SK-N-DZ (cell line): ENCODE results near the gene AGK. TPM values are rescaled to one million over a fixed set of nuclear protein-coding genes. Genes with fewer than 3 reads are reported as not detected.

Experiments
- DNase-seq: peaks from one replicate; pipeline ENCODE4 v3.0.0-alpha.2; 2015; ENCODE audit warnings: low spot score
- polyA plus RNA-seq, 2 experiments: library from polyadenylated mRNA; depleted of rRNA; stranded (reverse); fragments of >200 nt; gene quantifications; 2 replicates each; pipeline ENCODE4 v1.2.3, GENCODE V29; 2014

AGK gene, protein sequence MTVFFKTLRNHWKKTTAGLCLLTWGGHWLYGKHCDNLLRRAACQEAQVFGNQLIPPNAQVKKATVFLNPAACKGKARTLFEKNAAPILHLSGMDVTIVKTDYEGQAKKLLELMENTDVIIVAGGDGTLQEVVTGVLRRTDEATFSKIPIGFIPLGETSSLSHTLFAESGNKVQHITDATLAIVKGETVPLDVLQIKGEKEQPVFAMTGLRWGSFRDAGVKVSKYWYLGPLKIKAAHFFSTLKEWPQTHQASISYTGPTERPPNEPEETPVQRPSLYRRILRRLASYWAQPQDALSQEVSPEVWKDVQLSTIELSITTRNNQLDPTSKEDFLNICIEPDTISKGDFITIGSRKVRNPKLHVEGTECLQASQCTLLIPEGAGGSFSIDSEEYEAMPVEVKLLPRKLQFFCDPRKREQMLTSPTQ
- polyA plus RNA-seq (2014; cell fraction: cytosol; rRNA removed), result 44.6 and 49.8 TPM in 2 replicates
- 48.2 and 61.3 TPM in 2 replicates for polyA plus RNA-seq (2014; cell fraction: nucleus; rRNA removed)

DNA sequence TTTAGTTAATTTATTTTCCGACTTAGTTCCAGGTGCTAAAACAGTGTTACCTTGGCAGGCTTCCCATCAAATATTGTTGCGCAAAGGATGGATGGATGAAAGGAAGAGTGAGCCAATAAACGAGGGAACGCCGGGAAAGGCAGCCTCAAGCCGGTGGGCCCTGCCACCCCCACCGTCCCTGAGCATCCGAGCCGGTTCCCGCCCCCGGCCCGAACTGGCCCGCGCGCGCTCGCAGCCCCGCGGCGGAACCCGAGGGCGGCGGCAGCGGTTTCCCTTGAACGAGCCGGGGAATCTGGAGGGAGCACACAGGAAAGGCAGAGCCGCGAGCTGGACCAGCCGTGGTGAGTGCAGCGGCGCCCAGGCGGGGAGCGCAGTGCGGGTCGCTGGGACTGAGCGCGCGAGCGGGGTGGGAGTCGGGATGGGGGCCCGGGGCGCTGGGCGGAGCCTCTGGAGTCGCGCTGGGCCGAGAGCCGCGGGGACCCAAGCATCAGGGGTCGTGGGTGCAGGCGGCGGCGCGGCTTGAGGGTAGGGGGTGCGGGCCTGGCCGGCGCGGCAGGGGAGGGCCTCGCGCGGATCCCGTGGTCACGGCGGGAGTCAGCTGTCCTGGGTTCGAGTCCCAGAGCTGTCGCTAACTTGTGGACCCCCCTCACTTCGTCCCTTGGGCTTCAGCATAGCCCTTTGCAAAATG is at the start of gene AGK:
TSS of gene AGK (plus strand) at position 317 of the 688 bp plus-strand sequence. CDS start 4,057 bp downstream, outside the sequence.
- DNase-seq, result peak; percentile 90

DNA sequence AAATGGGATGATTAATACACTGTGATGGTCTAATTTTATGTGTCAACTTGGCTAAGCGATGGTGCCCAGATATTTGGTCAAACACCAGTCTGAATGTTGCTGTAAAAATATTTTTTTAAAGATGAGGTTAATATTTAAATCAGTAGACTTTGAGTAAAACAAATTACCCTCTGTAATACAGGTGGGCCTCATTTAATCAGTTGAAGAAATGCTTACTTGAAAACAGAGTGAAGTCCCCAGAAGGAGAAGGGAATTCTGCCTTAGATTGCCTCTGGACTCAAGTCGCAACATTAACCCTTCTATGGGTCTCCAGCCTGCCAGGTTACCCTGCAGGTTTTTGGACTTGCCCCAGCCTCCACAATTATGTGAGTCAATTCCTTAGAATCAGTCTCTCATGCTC is 49.8 kb upstream of the AGK start:
- DNase-seq, result no peak

DNA sequence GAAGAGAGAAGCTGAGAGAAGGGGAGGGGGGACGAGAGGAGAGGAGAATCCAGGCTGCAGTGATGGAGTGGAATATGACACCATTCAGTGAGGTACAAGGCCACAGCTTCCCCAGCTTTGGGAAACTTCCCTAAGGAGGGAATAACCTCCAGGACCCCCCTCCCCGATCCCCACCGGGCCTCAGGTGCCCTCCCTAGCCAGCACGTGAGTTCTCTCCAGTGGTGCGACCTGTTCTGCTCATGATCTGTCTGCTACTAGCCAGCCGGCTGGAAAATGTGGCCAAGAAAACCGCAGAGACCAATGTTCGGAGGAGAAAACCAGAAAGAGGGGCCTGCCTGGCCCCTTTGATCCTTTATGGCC is 39.9 kb upstream of the AGK start:
- no peak for DNase-seq

DNA sequence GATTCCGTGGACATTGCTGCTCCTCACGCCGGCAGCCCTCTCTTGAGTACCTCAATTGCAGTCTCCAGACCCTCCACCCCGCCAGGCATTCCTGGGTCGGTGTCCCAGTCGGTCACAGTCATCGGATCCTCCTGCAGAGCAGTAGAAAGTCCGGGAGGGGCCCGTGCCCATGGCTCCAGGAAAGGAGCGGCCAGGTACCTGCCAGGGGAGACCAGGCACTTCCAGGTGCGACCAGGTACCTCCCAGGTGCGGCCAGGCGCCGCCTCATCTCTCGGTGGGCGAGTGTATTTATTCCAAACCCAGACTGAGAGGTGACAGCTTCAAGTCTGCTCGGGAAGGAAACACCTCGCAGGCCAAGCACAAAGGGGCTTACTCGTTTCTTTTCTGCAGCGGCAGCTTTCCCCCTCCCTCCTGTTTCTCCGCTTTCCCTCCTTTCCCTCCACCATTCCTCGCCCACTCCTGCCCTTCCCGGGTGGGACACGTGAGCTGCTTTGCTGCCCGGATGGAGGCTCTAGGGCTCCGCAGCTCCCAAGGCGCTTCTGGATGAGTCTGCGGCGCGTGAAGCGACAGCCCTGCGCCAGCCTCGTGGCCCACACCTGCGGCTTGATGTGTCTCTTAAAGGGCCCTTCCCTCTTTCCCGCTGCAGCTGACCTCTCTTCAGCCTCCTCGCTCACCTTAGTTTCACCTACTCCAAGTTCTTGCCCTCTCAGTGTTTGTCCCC is 39.4 kb upstream of the AGK start:
- peak; percentile 29 for DNase-seq

DNA sequence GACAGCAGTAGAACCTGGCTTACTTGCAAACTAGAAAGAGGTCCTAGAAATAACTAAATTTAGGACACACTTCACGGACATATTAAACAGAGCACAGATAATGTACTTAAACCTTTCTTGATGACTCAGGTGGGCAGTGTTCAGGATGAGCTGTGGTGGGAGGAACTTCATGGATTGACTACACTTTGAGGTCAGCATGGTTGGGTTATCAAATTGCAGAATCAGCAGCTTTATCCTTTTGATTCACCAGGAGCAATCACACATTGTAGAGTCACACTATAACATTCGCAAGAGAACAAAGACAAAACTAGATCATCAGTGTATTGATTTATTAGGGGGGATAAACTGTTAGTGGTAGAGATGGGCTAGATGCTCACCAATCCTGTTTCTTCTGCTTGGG is 38.6 kb upstream of the AGK start:
- no peak for DNase-seq

DNA sequence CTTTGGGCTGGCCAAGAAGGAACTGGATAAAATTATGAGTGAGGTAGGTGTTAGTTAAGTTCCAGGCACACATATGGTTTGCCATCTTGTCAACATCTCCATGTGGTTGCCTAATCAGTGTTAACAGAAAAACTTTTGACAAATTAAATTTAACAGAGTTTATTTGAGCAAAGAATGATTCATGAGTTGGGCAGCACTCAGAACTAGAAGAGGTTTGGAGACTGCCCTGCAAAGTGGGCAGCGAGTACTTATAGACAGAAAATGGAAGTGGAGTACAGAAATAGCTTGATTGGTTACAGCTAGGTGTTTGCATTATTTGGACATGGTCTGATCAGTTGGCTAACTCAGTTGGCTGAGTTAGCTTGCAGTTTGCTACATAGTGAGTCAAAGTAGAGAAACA is 37.5 kb upstream of the AGK start:
- no peak for DNase-seq

DNA sequence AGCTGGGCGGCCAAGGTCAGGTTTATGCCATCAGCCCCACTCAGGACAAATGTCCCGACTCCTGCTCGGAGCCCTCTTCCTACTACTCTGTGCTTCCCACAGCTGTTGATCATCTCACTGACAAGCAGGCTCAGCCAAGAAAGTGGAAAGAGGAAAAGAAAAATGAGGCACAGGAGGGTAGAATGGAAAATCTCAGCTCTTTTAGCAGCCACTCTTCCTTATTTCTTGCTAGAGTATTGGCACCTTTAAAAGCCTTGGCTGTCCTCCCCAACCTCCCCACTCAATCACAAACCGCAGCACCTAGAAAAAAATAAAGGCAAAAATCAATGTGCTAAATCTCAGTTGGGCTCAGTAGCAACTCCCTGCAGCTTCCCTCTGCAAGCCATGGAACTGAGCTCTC is 35.3 kb upstream of the AGK start:
- DNase-seq, result no peak

DNA sequence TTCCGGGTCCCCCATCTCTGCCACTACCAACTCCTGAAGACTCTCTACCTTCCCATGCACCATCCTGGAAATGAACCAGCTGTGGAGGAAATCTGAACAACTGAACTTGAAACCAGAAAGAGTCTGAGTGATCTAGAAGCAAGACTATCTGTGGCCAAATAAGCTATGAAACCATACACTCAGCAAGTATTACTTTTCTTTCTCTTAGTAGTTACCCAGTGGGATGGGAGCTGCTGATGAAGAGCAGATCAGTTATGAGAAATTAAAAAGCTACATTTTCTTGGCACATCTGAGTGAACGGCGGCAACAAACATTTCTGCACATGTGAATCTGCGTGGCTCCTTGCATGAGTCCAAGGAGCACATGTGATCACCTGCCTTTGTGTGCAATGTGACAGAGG is 31.6 kb upstream of the AGK start:
- DNase-seq, result no peak

DNA sequence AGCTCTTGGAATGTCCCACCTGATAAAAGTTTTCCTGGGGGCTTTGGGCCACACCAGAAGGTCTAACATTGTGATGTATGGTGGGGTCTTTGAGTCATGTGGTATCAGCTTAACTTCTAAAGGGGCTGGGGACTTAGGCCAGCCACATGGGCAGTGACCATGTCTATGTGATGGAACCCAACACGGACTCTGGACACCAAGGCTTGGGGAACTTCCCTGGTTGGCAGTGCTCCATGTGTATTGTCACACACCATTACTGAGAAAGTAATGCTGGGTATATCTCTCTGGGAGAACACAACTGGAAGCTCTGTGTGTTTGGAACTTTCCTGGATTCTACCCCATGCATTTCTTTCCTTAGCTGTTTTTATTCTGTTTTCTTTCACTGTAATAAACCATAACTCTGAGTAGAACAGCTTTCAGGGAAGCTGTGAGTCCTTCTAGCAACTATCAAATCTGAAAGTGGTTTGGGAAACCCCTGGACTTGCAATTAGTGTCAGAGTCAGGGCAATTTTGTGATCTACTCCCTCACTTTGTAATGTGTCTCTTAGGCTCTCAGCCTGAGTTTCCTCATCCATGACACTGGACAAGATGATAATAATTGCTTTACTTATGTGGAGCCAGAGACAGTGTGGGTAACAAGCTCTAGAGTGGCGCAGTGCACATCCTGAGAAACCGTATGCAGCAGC is 28.4 kb upstream of the AGK start:
- no peak for DNase-seq

DNA sequence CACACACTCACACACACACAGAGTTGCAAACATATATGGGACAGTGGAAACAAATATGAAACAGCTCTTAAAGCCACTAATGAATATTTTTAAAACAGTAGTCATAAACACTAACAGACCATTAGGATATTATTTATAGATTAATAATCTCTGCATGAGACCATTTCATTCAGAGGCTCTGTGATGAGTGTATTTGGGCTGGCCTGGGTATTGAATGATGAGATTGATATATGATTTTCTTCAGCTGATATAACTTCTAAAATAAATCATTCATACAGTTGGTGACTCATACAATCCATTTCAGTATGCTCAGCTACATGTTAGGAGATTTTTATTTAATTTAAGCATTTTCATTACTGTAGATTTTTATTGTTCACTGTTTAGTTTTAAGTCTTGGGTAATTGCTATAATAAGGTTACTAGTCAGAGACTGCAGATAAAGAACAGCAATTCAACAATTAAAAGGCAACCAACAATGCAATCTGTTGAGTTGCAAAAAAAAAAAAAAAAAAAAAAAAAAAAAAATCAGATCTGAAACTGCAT is 25.2 kb upstream of the AGK start:
- DNase-seq, result no peak

DNA sequence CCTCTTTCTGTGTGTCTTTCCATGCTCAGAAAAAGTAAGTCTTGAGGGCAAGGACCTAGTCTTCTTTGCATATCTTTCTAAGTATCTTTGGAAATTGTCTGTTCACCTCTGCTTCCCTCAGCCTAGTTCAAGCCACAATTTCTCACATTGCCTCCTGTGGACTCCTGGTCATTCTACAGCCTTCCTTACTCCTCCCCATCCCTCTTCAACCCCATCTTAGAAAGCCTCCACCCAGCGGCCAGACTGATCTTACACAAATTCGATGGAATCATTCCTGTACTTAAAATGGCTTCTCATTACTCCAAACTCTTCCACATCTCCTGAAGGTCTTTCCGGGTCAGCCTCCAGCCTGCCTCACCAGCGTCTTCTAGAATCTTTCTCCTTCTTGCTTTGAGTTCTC is 24.1 kb upstream of the AGK start:
- DNase-seq, result no peak

DNA sequence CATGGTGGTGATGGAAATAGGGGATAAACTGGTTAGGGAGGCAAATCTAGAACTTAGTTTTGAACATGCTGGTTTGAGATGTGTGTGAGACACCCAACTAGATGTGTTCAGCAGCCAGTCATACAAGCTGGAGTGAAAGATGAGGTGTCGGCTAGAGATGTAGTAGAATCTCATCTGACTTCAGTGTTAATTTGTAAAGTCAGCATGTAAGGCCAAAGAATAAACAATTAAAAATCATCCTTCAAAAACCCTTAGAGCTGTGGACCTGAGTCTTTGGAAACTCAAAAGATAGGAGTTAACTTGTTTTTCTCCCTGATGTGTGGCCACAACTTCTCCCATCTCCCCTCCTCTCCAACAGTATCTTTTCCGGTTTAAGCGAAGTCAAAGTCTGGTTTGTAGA is 22.8 kb upstream of the AGK start:
- no peak for DNase-seq

DNA sequence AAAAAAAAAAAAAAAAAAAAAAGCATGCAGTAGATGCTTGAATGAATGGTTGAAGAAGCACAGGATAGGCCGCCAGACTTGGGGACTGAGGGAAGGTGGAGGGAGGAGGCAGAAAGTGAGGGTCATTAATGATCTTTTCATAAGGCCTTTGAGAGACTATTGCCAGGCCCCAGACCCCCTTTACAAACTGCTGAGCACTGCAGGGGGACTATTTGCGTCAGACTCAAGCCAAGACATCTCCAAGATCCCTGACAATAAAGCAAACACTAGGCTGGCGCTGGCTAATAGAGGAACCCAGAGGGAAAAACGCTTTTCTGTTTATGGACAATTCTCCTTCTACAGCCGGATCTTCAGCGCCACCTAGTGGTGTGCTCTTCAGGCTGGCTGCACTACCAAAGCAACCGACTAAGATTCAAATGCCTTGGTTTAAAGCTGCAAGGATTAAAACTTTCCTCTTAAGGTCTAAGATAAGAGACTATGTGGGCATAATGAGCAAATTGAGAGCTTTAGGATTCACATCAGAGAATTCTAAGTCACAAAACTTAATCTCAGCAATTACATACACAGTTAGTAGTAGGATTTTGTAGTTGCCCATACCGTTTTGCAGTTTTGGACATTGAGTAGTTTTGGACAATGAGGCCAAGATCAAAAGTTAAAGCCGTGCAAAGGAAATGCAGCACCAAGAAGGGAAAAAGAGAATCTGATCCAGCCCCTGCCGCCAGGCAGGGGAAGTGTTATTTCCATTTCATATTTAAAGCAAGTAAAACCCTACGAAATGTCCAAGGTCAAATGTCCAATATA is 17.9 kb upstream of the AGK start:
- DNase-seq, result peak; percentile 82

DNA sequence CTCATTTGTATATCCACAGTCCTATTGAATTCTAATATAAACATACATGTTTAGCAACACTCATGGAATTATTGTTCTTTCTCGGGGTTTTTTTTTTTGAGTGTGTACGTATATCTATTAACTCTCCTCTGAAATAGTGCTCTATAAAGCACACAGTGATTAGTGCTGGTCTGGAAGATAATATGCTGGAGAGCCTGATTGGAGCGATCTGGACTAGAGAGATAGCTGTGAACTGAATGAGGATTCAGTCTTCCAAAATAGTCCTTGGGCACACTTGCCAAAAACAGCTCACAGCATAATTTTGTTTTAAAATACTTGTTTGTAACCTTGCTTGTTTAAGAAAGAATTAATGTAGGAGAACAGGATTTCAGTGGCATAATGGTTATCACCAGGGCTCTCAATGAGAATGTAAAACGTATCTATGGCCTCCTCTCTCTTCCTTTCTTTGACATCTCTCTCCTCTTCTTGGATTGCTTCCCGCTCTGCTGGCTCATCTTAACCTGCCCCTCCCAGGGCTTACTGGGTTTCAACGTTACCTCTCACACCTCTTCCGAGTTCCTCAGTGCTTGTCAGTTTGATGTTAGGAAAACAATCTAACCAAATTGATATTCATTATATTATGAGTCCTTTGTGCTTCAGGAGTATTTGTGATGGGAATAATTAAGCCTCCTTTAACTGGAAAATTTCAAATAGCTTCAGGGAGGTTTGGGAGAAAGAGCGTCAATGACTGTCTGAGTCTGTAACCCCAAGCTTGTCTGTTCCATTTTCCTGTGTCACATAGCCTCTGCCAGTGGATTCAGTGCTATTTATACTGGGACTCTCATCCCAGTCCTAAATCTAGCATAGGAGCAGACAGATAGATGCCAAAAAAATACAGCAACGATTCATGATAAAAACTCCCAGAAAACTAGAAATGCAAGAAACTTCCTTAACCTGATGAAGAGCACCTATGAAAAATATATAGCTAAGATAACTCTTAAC is 16.2 kb upstream of the AGK start:
- DNase-seq, result no peak

DNA sequence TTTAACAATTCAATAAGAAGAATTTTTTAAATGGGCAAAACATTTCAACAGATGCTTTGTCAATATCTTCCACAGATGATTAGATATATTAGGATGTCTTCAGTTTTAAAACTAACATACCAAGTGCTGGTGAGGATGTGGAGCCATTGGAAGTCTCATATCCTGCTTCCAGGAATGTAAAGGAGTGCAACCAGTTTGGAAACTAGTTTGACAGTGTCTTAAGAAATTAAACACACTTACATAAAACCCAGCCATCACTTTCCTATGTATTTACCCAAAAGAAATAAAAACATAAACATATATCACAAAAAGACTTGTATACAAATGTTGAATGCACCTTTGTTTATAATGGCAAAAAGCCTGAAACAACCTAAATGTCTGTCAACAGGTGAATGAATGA is 13.3 kb upstream of the AGK start:
- DNase-seq, result no peak

DNA sequence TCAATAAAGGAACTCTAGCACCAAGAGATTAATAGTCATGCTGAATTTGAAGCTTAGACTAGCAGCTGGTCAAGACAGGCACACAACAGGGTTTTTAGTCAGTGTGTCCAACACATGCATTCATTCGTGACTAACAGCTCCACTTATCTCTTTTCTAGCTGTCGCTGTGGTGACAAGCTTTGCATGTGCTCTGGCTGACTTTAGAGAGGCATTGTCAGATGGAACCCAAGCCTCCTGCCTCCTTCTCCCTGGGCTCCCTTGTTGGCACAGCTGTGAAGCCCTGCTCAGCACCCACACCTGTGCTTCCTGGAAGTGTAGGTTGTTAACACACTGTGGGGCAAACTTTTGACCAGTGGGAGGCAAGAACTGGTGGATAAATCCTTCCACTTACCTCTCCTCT is 9.8 kb upstream of the AGK start:
- DNase-seq, result no peak

DNA sequence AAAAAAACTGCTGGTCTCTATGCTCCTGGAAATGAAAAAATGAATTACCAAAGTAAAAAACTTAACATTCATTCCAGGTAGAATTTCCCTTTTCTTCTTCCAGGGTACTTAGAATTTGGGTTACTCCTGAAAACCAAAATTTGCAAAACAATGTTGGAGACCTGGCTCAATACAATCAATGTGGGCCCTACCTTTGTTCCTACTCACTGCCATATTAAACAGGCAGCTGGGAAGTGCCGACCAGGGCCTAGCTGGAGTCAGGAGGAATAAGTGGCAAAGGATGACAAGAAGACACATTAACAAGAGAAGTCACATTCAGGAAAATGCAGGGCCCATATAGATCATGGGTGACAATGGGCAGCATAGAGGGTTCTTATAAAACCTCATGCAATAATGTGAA is 6.4 kb upstream of the AGK start:
- no peak for DNase-seq

DNA sequence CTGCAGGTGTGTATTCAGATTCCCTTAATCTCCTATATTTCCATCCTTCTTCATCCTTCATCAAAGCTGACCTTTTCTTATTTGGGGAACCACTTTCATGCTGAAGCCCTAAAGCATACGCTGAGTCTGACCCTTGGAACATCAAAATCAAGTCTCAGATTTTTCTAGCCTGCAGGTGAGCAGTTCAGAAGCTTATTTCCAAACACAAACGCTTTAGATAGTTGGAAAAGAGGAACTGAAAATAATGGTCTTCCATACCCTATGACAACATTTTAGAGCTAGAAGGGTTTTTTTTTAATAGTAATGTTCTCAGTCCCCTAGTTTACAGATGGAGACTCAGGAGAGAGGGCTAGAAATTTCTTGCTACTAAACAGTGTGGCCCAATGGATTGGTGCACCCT is 1.6 kb upstream of the AGK start:
- no peak for DNase-seq

DNA sequence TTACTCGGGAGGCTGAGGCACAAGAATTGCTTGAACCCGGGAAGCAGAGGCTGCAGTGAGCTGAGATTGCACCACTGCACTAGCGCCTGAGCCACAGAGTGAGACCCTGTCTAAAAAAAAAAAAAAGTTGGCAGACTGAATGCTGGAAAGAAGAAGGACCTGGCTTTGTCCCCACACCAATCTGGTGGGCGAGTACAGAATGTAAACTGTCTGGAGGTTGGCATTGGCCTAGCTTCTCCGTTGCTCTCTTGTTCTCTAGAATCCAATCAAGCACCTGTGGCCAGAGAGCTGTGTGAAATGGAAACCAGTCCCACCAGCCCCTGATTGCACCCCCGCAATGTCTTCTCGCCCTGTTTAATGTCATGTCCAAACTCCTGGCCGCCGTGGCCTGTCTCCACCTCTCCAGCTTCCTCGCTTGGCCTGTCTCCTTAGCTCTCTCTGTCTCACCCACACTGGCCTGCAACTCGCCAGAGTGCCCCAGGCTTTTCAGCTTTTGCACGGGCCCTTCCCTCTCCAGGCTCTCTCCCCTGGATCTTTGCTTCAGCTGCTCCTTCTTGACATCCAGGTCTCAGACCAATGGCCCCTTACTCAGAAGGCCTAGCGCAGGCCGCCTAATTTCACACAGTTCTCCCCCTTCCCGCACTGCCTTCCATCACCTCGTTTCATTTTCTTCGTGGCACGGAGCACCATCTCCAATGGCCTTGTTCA is 670 bp upstream of the AGK start:
- no peak for DNase-seq
